Caki2 (cell line): ENCODE results near the gene KRT39. TPM values are rescaled to one million over a fixed set of nuclear protein-coding genes. Genes with fewer than 3 reads are reported as not detected.
"Not testable (repeated sequence)": the region's sequence is repeated elsewhere in the genome, so short reads cannot be mapped to it uniquely, and the experiment has no call there.

ENCODE experiments used
- DNase-seq: peaks from one replicate; pipeline ENCODE4 v3.0.0-alpha.2; 2015; ENCODE audit warnings: low read depth
- in situ Hi-C: cut with HindIII; loops from 2 replicates; pipeline ENCODE4 v1.10.0; 2016; ENCODE audit warnings: low sequenced_read_pairs, low pct_unique_long_range_greater_than_20kb, mixed read lengths
- total RNA-seq: library from RNA; depleted of rRNA; stranded (reverse); fragments of >200 nt; shearing (Covaris generic); gene quantifications from 2 replicates; pipeline ENCODE4 v1.2.3, GENCODE V29; 2014; ENCODE audit warnings: low replicate concordance; rRNA removed

Gene KRT39
- not detected in 2 replicates for total RNA-seq

GRCh38 chr17:40966848-40967247 is at the start of gene KRT39:
Gene KRT39, minus strand, starts transcription at chr17:40966948. Its CDS starts 92 bp downstream, at chr17:40966856.
- in situ Hi-C loops: no loop called here
- DNase-seq: no peak

GRCh38 chr17:41015454-41015853 is 48.7 kb upstream of the KRT39 start:
- in situ Hi-C loops: no loop called here
- DNase-seq: peak; percentile 47

- in situ Hi-C loops: no loop called here
- DNase-seq: no peak
Observed at GRCh38 chr17:41013606-41014005, 46.9 kb upstream of the KRT39 start.

- no peak for DNase-seq
- in situ Hi-C loops: no loop called here
Observed at GRCh38 chr17:41013181-41013580, 46.4 kb upstream of the KRT39 start.

- DNase-seq: no peak
- in situ Hi-C loops: no loop called here
Observed at GRCh38 chr17:41012326-41013120, 45.8 kb upstream of the KRT39 start.

GRCh38 chr17:41010441-41010840 is 43.7 kb upstream of the KRT39 start:
- no peak for DNase-seq
- in situ Hi-C loops: no loop called here

- in situ Hi-C loops: no loop called here
Observed at GRCh38 chr17:41009936-41010335, 43.2 kb upstream of the KRT39 start.

GRCh38 chr17:41009301-41009760 is 42.6 kb upstream of the KRT39 start:
- no peak for DNase-seq
- in situ Hi-C loops: no loop called here

More at GRCh38 chr17:41009936-41010335, 43.2 kb upstream of the KRT39 start:
- DNase-seq: no peak

- in situ Hi-C loops: no loop called here
- DNase-seq: no peak
Observed at GRCh38 chr17:41008811-41009210, 42.1 kb upstream of the KRT39 start, which contains the start of gene KRTAP3-1. Gene KRTAP3-1, minus strand, starts transcription at chr17:41009128. Its CDS starts 54 bp downstream, at chr17:41009074.

GRCh38 chr17:41004397-41004796 is 37.6 kb upstream of the KRT39 start:
- no peak for DNase-seq
- in situ Hi-C loops: no loop called here

GRCh38 chr17:41003926-41004325 is 37.2 kb upstream of the KRT39 start:
- in situ Hi-C loops: no loop called here
- no peak for DNase-seq

- in situ Hi-C loops: no loop called here
- DNase-seq: no peak
Observed at GRCh38 chr17:41002814-41003213, 36.1 kb upstream of the KRT39 start.

- no peak for DNase-seq
- in situ Hi-C loops: no loop called here
Observed at GRCh38 chr17:41001795-41002194, 35.0 kb upstream of the KRT39 start.

- in situ Hi-C loops, DNase-seq: not testable (repeated sequence)
Observed at GRCh38 chr17:40999563-40999962, 32.8 kb upstream of the KRT39 start, which contains the start of gene KRTAP3-2. Gene KRTAP3-2, minus strand, starts transcription at chr17:40999906. Its CDS starts 53 bp downstream, at chr17:40999853.

- in situ Hi-C loops: no loop called here
- no peak for DNase-seq
Observed at GRCh38 chr17:40997361-40997760, 30.6 kb upstream of the KRT39 start.

- in situ Hi-C loops: no loop called here
- DNase-seq: no peak
Observed at GRCh38 chr17:40996829-40997228, 30.1 kb upstream of the KRT39 start.

GRCh38 chr17:40995116-40995515 is 28.4 kb upstream of the KRT39 start:
- no peak for DNase-seq
- in situ Hi-C loops: no loop called here

- in situ Hi-C loops: no loop called here
- no peak for DNase-seq
Observed at GRCh38 chr17:40993839-40994238, 27.1 kb upstream of the KRT39 start, which contains the start of gene KRTAP3-3. Gene KRTAP3-3, minus strand, starts transcription at chr17:40994164. Its CDS starts 67 bp downstream, at chr17:40994097.

GRCh38 chr17:40993084-40993483 is 26.3 kb upstream of the KRT39 start:
- in situ Hi-C loops: no loop called here
- DNase-seq: no peak

- DNase-seq: no peak
- in situ Hi-C loops: no loop called here
Observed at GRCh38 chr17:40992666-40993065, 25.9 kb upstream of the KRT39 start.
